ENCODE data around the gene KLHL1. TPM values are rescaled to one million over a fixed set of nuclear protein-coding genes. Genes with fewer than 3 reads are reported as not detected.
A peak's percentile ranks its signal among the peaks of the same experiment; 100 is the strongest.

The KLHL1 gene
- polyA plus RNA-seq, 1 experiment: not detected

GRCh38 chr13:69882451-69882850, 225.8 kb downstream of the KLHL1 start:
- CTCF ChIA-PET: interaction anchor here (0.5 kb wide), 1 partner anchor 915 kb away, joined by 3 read pairs; no protein-coding TSS in a partner anchor
- no peak overlapping the region for H3K27ac ChIP-seq (ENCODE audit: low read depth, low read length)
- no peak for TF ChIP-seq CTCF (IDR thresholded peaks at IDR 0.05; ENCODE audit: low read depth, low read length)
- POLR2A ChIA-PET: no interaction called here
- DNase-seq (ENCODE audit: low read depth, low spot score): no peak
- no peaks in the 10 kb centered on the region for H3K27me3 ChIP-seq (ENCODE audit: control insufficient read depth, insufficient read depth, low read length)
- H3K4me3 ChIP-seq (ENCODE audit: low read depth, low read length): no peak overlapping the region
- no peaks in the 10 kb centered on the region for H3K9me3 ChIP-seq (ENCODE audit: control insufficient read depth, insufficient read depth, low read length)

- POLR2A ChIA-PET: no interaction called here
These were observed 228.3 kb downstream of the KLHL1 start for GRCh38 chr13:69879936-69880335.

GRCh38 chr13:69872321-69873047, 235.8 kb downstream of the KLHL1 start:
- Histone ChIP-seq H3K27ac (ENCODE audit: low read depth, low read length) (no peak overlapping the region), H3K9me3 (ENCODE audit: control insufficient read depth, insufficient read depth, low read length) (peaks cover 7% of the 10 kb centered on the region; the same call in 1 of the 2 replicates), H3K27me3 (ENCODE audit: control insufficient read depth, insufficient read depth, low read length) (no peaks in the 10 kb centered on the region), H3K4me3 (ENCODE audit: low read depth, low read length) (no peak overlapping the region)
- TF ChIP-seq CTCF (IDR thresholded peaks at IDR 0.05; ENCODE audit: low read depth, low read length): no peak
- DNase-seq (ENCODE audit: low read depth, low spot score): no peak
- CTCF ChIA-PET: no interaction called here
- POLR2A ChIA-PET: no interaction called here

More at GRCh38 chr13:69879936-69880335, 228.3 kb downstream of the KLHL1 start:
- CTCF ChIA-PET: no interaction called here
- no peak for DNase-seq (ENCODE audit: low read depth, low spot score)
- Histone ChIP-seq H3K27me3 (ENCODE audit: control insufficient read depth, insufficient read depth, low read length) (no peaks in the 10 kb centered on the region), H3K4me3 (ENCODE audit: low read depth, low read length) (no peak overlapping the region), H3K9me3 (ENCODE audit: control insufficient read depth, insufficient read depth, low read length) (no peaks in the 10 kb centered on the region), H3K27ac (ENCODE audit: low read depth, low read length) (no peak overlapping the region)
- no peak for TF ChIP-seq CTCF (IDR thresholded peaks at IDR 0.05; ENCODE audit: low read depth, low read length)

- Histone ChIP-seq H3K9me3 (ENCODE audit: control insufficient read depth, insufficient read depth, low read length) (peaks cover 7% of the 10 kb centered on the region; the same call in 1 of the 2 replicates), H3K27ac (ENCODE audit: low read depth, low read length) (no peak overlapping the region), H3K27me3 (ENCODE audit: control insufficient read depth, insufficient read depth, low read length) (no peaks in the 10 kb centered on the region), H3K4me3 (ENCODE audit: low read depth, low read length) (no peak overlapping the region)
- POLR2A ChIA-PET: no interaction called here
- DNase-seq (ENCODE audit: low read depth, low spot score): no peak
- CTCF ChIA-PET: no interaction called here
- no peak for TF ChIP-seq CTCF (IDR thresholded peaks at IDR 0.05; ENCODE audit: low read depth, low read length)
These were observed 241.7 kb downstream of the KLHL1 start for GRCh38 chr13:69866555-69866954.

GRCh38 chr13:69857183-69857821, 250.9 kb downstream of the KLHL1 start:
- no peak overlapping the region for H3K4me3 ChIP-seq (ENCODE audit: low read depth, low read length)
- no peaks in the 10 kb centered on the region for H3K9me3 ChIP-seq (ENCODE audit: control insufficient read depth, insufficient read depth, low read length)
- TF ChIP-seq CTCF (IDR thresholded peaks at IDR 0.05; ENCODE audit: low read depth, low read length): peak; percentile 38
- no peak for DNase-seq (ENCODE audit: low read depth, low spot score)
- POLR2A ChIA-PET: no interaction called here
- H3K27ac ChIP-seq (ENCODE audit: low read depth, low read length): no peak overlapping the region
- CTCF ChIA-PET: no interaction called here
- H3K27me3 ChIP-seq (ENCODE audit: control insufficient read depth, insufficient read depth, low read length): no peaks in the 10 kb centered on the region
